ENCODE measurements around the gene SELENOT. TPM values are rescaled to one million over a fixed set of nuclear protein-coding genes. Genes with fewer than 3 reads are reported as not detected.

The SELENOT gene, protein sequence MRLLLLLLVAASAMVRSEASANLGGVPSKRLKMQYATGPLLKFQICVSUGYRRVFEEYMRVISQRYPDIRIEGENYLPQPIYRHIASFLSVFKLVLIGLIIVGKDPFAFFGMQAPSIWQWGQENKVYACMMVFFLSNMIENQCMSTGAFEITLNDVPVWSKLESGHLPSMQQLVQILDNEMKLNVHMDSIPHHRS
- total RNA-seq (2022; extraction: Qiagen RNA extraction; ENCODE audit: low read depth): 94.0 to 111 TPM (median 107 TPM) in 5 replicates

DNA sequence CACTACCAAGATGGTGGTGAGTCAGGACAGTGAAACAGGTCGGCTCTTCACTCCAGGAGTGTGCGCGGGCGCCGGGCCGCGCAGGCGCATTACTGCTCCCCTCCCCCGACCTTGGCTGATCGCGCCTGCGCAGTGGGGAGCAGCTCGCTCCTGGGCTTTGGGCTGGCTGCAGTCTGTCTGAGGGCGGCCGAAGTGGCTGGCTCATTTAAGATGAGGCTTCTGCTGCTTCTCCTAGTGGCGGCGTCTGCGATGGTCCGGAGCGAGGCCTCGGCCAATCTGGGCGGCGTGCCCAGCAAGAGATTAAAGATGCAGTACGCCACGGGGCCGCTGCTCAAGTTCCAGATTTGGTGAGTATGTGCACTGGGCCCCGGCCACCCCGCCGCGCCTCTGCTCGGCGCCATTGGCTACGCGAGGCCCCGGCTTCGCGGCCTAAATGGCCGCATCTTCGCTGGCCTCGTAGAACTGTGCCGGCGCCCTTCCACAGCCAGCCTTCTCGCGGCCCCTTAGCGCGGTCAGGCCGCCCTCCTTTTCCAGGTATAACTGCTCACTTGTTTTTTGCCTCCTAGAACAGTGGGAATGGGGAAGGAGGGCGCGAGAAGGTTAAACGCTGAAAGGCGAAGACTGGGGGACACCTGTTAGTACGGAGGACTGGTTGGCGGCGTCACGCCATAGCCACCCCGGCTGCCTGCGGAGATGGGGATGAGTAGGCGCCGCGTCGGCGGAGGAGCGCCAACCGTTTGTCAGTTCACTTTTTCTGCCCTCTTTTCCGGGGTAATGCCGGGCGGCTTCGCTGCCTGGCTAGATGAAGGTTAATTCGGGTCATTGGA lies at the start of gene SELENOT:
SELENOT (plus strand) TSS at position 169 of the 827 bp plus-strand sequence; CDS start at position 211, 42 bp downstream.

Other genes starting within 250 kb of the SELENOT start
- 12.5 to 20.0 TPM (median 14.3 TPM) in 5 replicates for gene TSC22D2, start 195.0 kb upstream of the SELENOT start, total RNA-seq (2022; extraction: Qiagen RNA extraction; ENCODE audit: low read depth)
- gene SERP1, start 56.8 kb upstream of the SELENOT start, total RNA-seq (2022; extraction: Qiagen RNA extraction; ENCODE audit: low read depth): 50.6 to 126 TPM (median 102 TPM) in 5 replicates
- gene EIF2A, start 56.5 kb upstream of the SELENOT start, total RNA-seq (2022; extraction: Qiagen RNA extraction; ENCODE audit: low read depth): 58.3 to 108 TPM (median 68.7 TPM) in 5 replicates
- not detected in 5 replicates for gene ERICH6, start 100.6 kb downstream of the SELENOT start, total RNA-seq (2022; extraction: Qiagen RNA extraction; ENCODE audit: low read depth)
- gene SIAH2, start 159.8 kb downstream of the SELENOT start, total RNA-seq (2022; extraction: Qiagen RNA extraction; ENCODE audit: low read depth): 15.6 to 19.8 TPM (median 17.8 TPM) in 5 replicates